Smooth muscle cell (in vitro differentiated cells): ENCODE data around the gene FCER2. TPM values are rescaled to one million over a fixed set of nuclear protein-coding genes. Genes with fewer than 3 reads are reported as not detected.

Experiments used
- DNase-seq: peaks from one replicate; lab custom pipeline; 2025; ENCODE audit not compliant: unreplicated experiment; lab: John Stamatoyannopoulos, UW
- H2AFZ ChIP-seq: fragments of 200-600 bp; sonication (generic); 2 replicates; pipeline ENCODE4 v1.6.0; 2016; ENCODE audit warnings: antibody characterized with exemption, low read depth, mild to moderate bottlenecking
- H3F3A ChIP-seq: fragments of 200-600 bp; sonication (generic); 2 replicates; pipeline ENCODE4 v1.6.0; 2017; ENCODE audit warnings: antibody characterized with exemption, low read depth
- H3K27ac ChIP-seq: fragments of 200-600 bp; sonication (generic); 2 replicates; pipeline ENCODE4 v1.5.1; 2016; ENCODE audit warnings: low read depth, mild to moderate bottlenecking
- H3K27me3 ChIP-seq: fragments of 200-600 bp; sonication (generic); 2 replicates; pipeline ENCODE4 v1.6.1; 2016; ENCODE audit warnings: low read depth, mild to moderate bottlenecking
- H3K36me3 ChIP-seq: fragments of 200-600 bp; sonication (generic); 2 replicates; pipeline ENCODE4 v1.5.1; 2016; ENCODE audit warnings: low read depth
- H3K4me1 ChIP-seq: fragments of 200-600 bp; sonication (generic); 2 replicates; pipeline ENCODE4 v1.5.1; 2016; ENCODE audit warnings: low read depth
- H3K4me2 ChIP-seq: fragments of 200-600 bp; sonication (generic); 2 replicates; pipeline ENCODE4 v1.6.0; 2016; ENCODE audit warnings: mild to moderate bottlenecking
- H3K4me3 ChIP-seq: fragments of 200-600 bp; sonication (generic); 2 replicates; pipeline ENCODE4 v1.5.1; 2016; ENCODE audit warnings: mild to moderate bottlenecking
- H3K79me2 ChIP-seq: fragments of 200-600 bp; sonication (generic); 2 replicates; pipeline ENCODE4 v1.6.0; 2016; ENCODE audit warnings: low read depth, mild to moderate bottlenecking
- H3K9ac ChIP-seq: fragments of 200-600 bp; sonication (generic); 2 replicates; pipeline ENCODE4 v1.6.0; 2016; ENCODE audit warnings: low read depth
- H3K9me3 ChIP-seq: fragments of 200-600 bp; sonication (generic); replicated peaks from 2 replicates; pipeline ENCODE4 v1.5.1; 2016; ENCODE audit warnings: low read depth
- H4K20me1 ChIP-seq: fragments of 200-600 bp; sonication (generic); 2 replicates; pipeline ENCODE4 v1.6.0; 2016; ENCODE audit warnings: low read depth
- CTCF ChIP-seq: fragments of 200-600 bp; sonication (generic); IDR thresholded peaks from 2 replicates; pipeline ENCODE4 v1.5.1; 2017; ENCODE audit warnings: borderline replicate concordance, mild to moderate bottlenecking, antibody characterized with exemption; ENCODE audit not compliant: insufficient read depth, poor library complexity, severe bottlenecking
- WGBS: methylation state at CpG from one replicate; pipeline ENCODE4 v1.1.7; 2016; ENCODE audit warnings: low lambda C conversion rate; 5-methylcytosine and 5-hydroxymethylcytosine counted together
- polyA plus RNA-seq: library from polyadenylated mRNA; unstranded; fragments of >200 nt; fragmentation: Nextera tagmentation; extraction: Ambion mirVana; gene quantifications from 2 replicates; pipeline ENCODE4 v1.2.1, GENCODE V29; 2016
- total RNA-seq: library from RNA; depleted of rRNA; stranded (reverse); fragments of >200 nt; gene quantifications from 2 replicates; pipeline ENCODE4 v1.2.3, GENCODE V29; 2014

FCER2 gene
- total and polyA plus RNA-seq, 2 experiments from 2014 or later, result not detected

- no peaks in the 10 kb centered on the region for H3K79me2 ChIP-seq
- no peak overlapping the region for H3K9ac ChIP-seq
- no peak for DNase-seq
- H4K20me1 ChIP-seq, result no peaks in the 10 kb centered on the region
- 43% methylated on average over 2 of the region's 2 CpGs for WGBS
- H3K9me3 ChIP-seq, result no peaks in the 10 kb centered on the region
- H3F3A ChIP-seq, result no peaks in the 10 kb centered on the region
- no peaks in the 10 kb centered on the region for H3K4me1 ChIP-seq
- no peak for TF ChIP-seq CTCF
- H3K4me2 ChIP-seq, result no peak overlapping the region
- H3K27ac ChIP-seq, result no peak overlapping the region
- no peaks in the 10 kb centered on the region for H3K27me3 ChIP-seq
- H3K4me3 ChIP-seq, result no peak overlapping the region
- no peak overlapping the region for H2AFZ ChIP-seq
- H3K36me3 ChIP-seq, result no peaks in the 10 kb centered on the region
These were observed 51.8 kb downstream of the FCER2 start for GRCh38 chr19:7650148-7650547.

GRCh38 chr19:7648265-7649014, 53.5 kb downstream of the FCER2 start:
- Histone ChIP-seq H3K4me3 (no peak overlapping the region), H3K4me1 (no peaks in the 10 kb centered on the region), H3K9me3 (no peaks in the 10 kb centered on the region), H3K36me3 (no peaks in the 10 kb centered on the region), H2AFZ (no peak overlapping the region), H3K27ac (no peak overlapping the region), H3K9ac (no peak overlapping the region), H4K20me1 (no peaks in the 10 kb centered on the region), H3K4me2 (no peak overlapping the region), H3K27me3 (no peaks in the 10 kb centered on the region), H3K79me2 (no peaks in the 10 kb centered on the region), H3F3A (no peaks in the 10 kb centered on the region)
- TF ChIP-seq CTCF, result no peak
- WGBS, result 95% methylated on average over 15 of the region's 15 CpGs
- DNase-seq, result no peak

GRCh38 chr19:7647156-7647555, 54.8 kb downstream of the FCER2 start:
- Histone ChIP-seq H3F3A (no peaks in the 10 kb centered on the region), H3K79me2 (no peaks in the 10 kb centered on the region), H3K4me2 (no peak overlapping the region), H3K4me1 (no peaks in the 10 kb centered on the region), H3K27me3 (no peaks in the 10 kb centered on the region), H3K4me3 (no peak overlapping the region), H3K27ac (no peak overlapping the region), H3K9me3 (no peaks in the 10 kb centered on the region), H3K9ac (no peak overlapping the region), H3K36me3 (no peaks in the 10 kb centered on the region), H2AFZ (no peak overlapping the region), H4K20me1 (no peaks in the 10 kb centered on the region)
- TF ChIP-seq CTCF, result no peak
- 96% methylated on average over 17 of the region's 26 CpGs for WGBS
- DNase-seq, result no peak

- TF ChIP-seq CTCF, result no peak
- 86% methylated on average over 4 of the region's 8 CpGs for WGBS
- no peak overlapping the region for H3K4me2 ChIP-seq
- H3K27ac ChIP-seq, result no peak overlapping the region
- H3K36me3 ChIP-seq, result no peaks in the 10 kb centered on the region
- no peaks in the 10 kb centered on the region for H4K20me1 ChIP-seq
- DNase-seq, result no peak
- H3K4me1 ChIP-seq, result no peaks in the 10 kb centered on the region
- H3K9me3 ChIP-seq, result no peaks in the 10 kb centered on the region
- no peak overlapping the region for H2AFZ ChIP-seq
- no peak overlapping the region for H3K4me3 ChIP-seq
- no peak overlapping the region for H3K9ac ChIP-seq
- H3F3A ChIP-seq, result no peaks in the 10 kb centered on the region
- no peaks in the 10 kb centered on the region for H3K27me3 ChIP-seq
- H3K79me2 ChIP-seq, result no peaks in the 10 kb centered on the region
These were observed 55.6 kb downstream of the FCER2 start for GRCh38 chr19:7646426-7646700.
